HFFc6 (cell line): Measurements from ENCODE around the gene KCNIP1. TPM values are rescaled to one million over a fixed set of nuclear protein-coding genes. Genes with fewer than 3 reads are reported as not detected.

Experiments used
- DNase-seq: peaks from one replicate; pipeline ENCODE4 v3.0.0-alpha.2; 2018
- H3K27ac Mint-ChIP-seq: 2 replicates; pipeline ENCODE4 v1.8.0; 2020; ENCODE audit warnings: mild to moderate bottlenecking, mixed read lengths
- H3K27me3 Mint-ChIP-seq: 2 replicates; pipeline ENCODE4 v1.8.0; 2021; ENCODE audit warnings: mild to moderate bottlenecking, moderate library complexity, mixed read lengths; ENCODE audit not compliant: insufficient read depth
- H3K36me3 Mint-ChIP-seq: 2 replicates; pipeline ENCODE4 v1.8.0; 2021; ENCODE audit warnings: low read depth, mixed read lengths
- H3K4me1 Mint-ChIP-seq: 2 replicates; pipeline ENCODE4 v1.8.0; 2020; ENCODE audit warnings: low read depth, mixed read lengths
- H3K4me3 Mint-ChIP-seq: 2 replicates; pipeline ENCODE4 v1.8.0; 2020; ENCODE audit warnings: mild to moderate bottlenecking, moderate library complexity, mixed read lengths
- H3K9me3 Mint-ChIP-seq: 2 replicates; pipeline ENCODE4 v1.8.0; 2020; ENCODE audit warnings: mild to moderate bottlenecking, mixed read lengths
- total RNA-seq, 6 experiments: library from RNA; stranded (reverse); fragmentation: NEBNext Ultra II Directional; extraction: Animal tissue kit (Norgen Biotek cat#: 25700); gene quantifications; 2 replicates in 1 of 6; 3 replicates in 5 of 6; pipeline ENCODE4 v1.2.3, GENCODE V29; 2021
- TF ChIP-seq, protein P1 (sequence below): fragments of 200-600 bp; sonication (generic); IDR thresholded peaks from 2 replicates; pipeline ENCODE4 v1.5.0; 2021; ENCODE audit warnings: antibody characterized with exemption, mild to moderate bottlenecking

KCNIP1 gene
- total RNA-seq, 6 experiments from 2014 or later, result not detected

DNA sequence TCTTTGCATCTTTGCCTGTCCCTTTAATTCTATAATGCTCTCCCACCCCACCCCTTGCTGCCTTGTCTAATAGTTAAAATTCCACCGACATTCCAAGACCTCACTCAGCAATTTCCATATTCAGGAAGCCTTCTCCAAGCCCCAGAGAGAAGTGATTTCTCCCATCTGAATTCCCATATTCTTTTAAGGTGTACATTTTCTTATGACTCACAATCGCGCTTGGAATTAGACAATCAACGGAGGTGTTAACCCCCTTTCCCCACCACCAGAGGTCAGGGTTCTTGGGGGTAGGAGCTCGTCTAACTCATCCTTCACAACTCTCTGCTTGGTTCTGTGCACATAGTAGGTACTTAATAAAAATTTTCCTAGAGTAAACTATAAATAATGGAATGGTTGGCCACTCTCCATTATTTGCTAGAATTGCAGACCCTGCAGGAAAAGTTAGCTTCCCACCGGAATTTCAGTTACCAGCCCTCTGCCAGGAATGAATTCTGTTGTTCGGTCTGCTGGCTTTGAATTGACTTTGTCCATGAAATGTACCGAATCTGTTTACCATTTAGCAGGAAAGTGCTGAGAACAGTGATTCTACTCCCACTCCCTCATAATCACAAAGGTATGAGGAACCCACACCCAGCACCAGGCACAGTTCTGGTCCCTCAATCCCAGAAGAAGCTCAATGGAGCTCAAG is 5.0 kb downstream of the KCNIP1 start:
- DNase-seq, result no peak
- H3K27me3 Mint-ChIP-seq, result peaks cover 13% of the 10 kb centered on the region

GRCh38 chr5:170509348-170509660 is 5.5 kb downstream of the KCNIP1 start:
- no peak overlapping the region for H3K4me3 Mint-ChIP-seq
- H3K27me3 Mint-ChIP-seq, result peaks cover 12% of the 10 kb centered on the region
- TF ChIP-seq, protein P1, sequence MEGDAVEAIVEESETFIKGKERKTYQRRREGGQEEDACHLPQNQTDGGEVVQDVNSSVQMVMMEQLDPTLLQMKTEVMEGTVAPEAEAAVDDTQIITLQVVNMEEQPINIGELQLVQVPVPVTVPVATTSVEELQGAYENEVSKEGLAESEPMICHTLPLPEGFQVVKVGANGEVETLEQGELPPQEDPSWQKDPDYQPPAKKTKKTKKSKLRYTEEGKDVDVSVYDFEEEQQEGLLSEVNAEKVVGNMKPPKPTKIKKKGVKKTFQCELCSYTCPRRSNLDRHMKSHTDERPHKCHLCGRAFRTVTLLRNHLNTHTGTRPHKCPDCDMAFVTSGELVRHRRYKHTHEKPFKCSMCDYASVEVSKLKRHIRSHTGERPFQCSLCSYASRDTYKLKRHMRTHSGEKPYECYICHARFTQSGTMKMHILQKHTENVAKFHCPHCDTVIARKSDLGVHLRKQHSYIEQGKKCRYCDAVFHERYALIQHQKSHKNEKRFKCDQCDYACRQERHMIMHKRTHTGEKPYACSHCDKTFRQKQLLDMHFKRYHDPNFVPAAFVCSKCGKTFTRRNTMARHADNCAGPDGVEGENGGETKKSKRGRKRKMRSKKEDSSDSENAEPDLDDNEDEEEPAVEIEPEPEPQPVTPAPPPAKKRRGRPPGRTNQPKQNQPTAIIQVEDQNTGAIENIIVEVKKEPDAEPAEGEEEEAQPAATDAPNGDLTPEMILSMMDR, result no peak
- no peak for DNase-seq
- no peaks in the 10 kb centered on the region for H3K4me1 Mint-ChIP-seq
- no peaks in the 10 kb centered on the region; the same call in 1 of the 2 replicates for H3K9me3 Mint-ChIP-seq
- H3K27ac Mint-ChIP-seq, result no peak overlapping the region
- H3K36me3 Mint-ChIP-seq, result no peaks in the 10 kb centered on the region

More for the DNA sequence above, 5.0 kb downstream of the KCNIP1 start:
- no peak overlapping the region for H3K4me3 Mint-ChIP-seq
- no peaks in the 10 kb centered on the region for H3K4me1 Mint-ChIP-seq
- TF ChIP-seq, protein P1, result no peak; the same call in 1 of the 2 replicates
- H3K9me3 Mint-ChIP-seq, result no peaks in the 10 kb centered on the region; the same call in 1 of the 2 replicates
- no peaks in the 10 kb centered on the region for H3K36me3 Mint-ChIP-seq
- no peak overlapping the region for H3K27ac Mint-ChIP-seq

DNA sequence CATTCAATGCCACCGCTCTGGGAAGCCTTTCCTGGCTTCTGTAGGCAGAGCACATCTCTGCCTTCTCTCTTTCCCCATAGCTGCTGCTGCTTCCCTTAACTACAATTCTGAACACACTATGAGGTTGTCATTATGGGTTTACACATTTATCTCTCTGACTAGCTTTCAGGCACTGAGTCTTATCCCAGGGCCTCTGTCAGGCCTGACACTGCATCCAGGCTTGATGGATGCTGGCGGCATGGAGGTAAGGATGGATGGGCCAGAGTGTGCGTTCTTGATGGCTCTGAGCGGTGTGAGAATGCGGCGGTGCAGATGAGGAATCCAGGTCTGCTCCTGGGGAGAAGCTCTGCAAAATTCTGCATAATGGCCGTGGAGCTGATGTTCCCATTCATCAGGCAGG is 6.3 kb downstream of the KCNIP1 start:
- DNase-seq, result no peak
- Mint-ChIP-seq H3K9me3 (no peaks in the 10 kb centered on the region; the same call in 1 of the 2 replicates), H3K36me3 (no peaks in the 10 kb centered on the region), H3K4me3 (no peak overlapping the region), H3K27ac (no peak overlapping the region), H3K27me3 (peaks cover 4% of the 10 kb centered on the region), H3K4me1 (no peaks in the 10 kb centered on the region)
- TF ChIP-seq, protein P1, result no peak

DNA sequence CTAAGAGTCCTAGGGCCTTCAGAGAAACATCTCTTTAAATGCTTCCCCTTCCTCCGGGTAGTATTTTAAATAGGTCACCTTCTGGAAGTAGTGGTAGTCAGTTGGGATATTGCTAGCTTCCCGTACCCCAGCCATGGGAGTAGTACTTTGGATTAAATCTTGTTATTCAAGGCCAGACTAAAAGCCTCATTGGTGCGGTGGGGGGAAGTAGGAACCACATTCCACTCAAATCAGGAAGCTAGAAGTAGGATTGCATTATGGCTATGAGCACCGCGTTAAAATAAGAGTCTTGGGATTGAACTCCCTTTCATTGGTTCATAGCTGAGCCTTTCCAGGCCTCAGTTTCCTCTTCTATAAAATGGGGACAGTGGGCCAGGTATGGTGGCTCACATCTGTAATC is 6.7 kb downstream of the KCNIP1 start:
- Mint-ChIP-seq H3K27ac (no peak overlapping the region), H3K9me3 (no peaks in the 10 kb centered on the region; the same call in 1 of the 2 replicates)
- no peak for DNase-seq

GRCh38 chr5:170511551-170512258 is 7.9 kb downstream of the KCNIP1 start:
- DNase-seq, result no peak
- peaks cover 3% of the 10 kb centered on the region for H3K27me3 Mint-ChIP-seq
- H3K36me3 Mint-ChIP-seq, result no peaks in the 10 kb centered on the region
- no peak overlapping the region for H3K4me3 Mint-ChIP-seq
- TF ChIP-seq, protein P1, result no peak
- no peaks in the 10 kb centered on the region; the same call in 1 of the 2 replicates for H3K9me3 Mint-ChIP-seq
- H3K4me1 Mint-ChIP-seq, result no peaks in the 10 kb centered on the region
- no peak overlapping the region for H3K27ac Mint-ChIP-seq

More for the DNA sequence above, 6.7 kb downstream of the KCNIP1 start:
- Mint-ChIP-seq H3K27me3 (peaks cover 3% of the 10 kb centered on the region), H3K36me3 (no peaks in the 10 kb centered on the region), H3K4me3 (no peak overlapping the region), H3K4me1 (no peaks in the 10 kb centered on the region)
- TF ChIP-seq, protein P1, result no peak
